ENCODE data around the gene LGALS7. TPM values are rescaled to one million over a fixed set of nuclear protein-coding genes. Genes with fewer than 3 reads are reported as not detected.

Gene LGALS7
- total and polyA plus RNA-seq, 12 donors: not detected

GRCh38 chr19:38744298-38744681, 29.0 kb downstream of the LGALS7 start, which contains the start of gene CAPN12:
Gene CAPN12, minus strand, starts transcription at chr19:38744474. Its CDS starts 309 bp downstream, at chr19:38744165.
- intact Hi-C loops (cut with DNase I): loop anchor here in 1 of 2 donors (10.0 kb wide), 1 partner anchor 181 kb away; no protein-coding TSS in a partner anchor
- Histone ChIP-seq H3K4me3 (no peak within 1 kb of the TSS), H3K27me3 (no peaks in the 10 kb centered on the region), H3K27ac (no peak within 1 kb of the TSS), H3K36me3 (replicated peaks in 1 of 2) (no peaks in the 10 kb centered on the region), H3K9me3 (replicated peaks in 1 of 3) (no peaks in the 10 kb centered on the region), H3K4me1 (replicated peaks in 1 of 2) (no peaks in the 10 kb centered on the region)
- 83 to 95% (median 88%) methylated on average over 9 to 10 of the region's 10 CpGs for WGBS, 4 donors
- DNase-seq: no peak
- no peak for TF ChIP-seq CTCF (IDR thresholded peaks at IDR 0.05)
- no peak for TF ChIP-seq POLR2A (IDR thresholded peaks at IDR 0.05)

GRCh38 chr19:38743394-38744297, 29.7 kb downstream of the LGALS7 start:
- 72 to 76% (median 74%) methylated on average over 17 to 20 of the region's 20 CpGs; no CpG with 5 or more reads in 1 of the 4 donors for WGBS, 4 donors
- no peaks in the 10 kb centered on the region for H3K27me3 ChIP-seq
- H3K36me3 ChIP-seq (replicated peaks in 1 of 2): no peaks in the 10 kb centered on the region
- no peaks in the 10 kb centered on the region for H3K9me3 ChIP-seq (replicated peaks in 1 of 3)
- TF ChIP-seq POLR2A (IDR thresholded peaks at IDR 0.05) (no peak), CTCF (IDR thresholded peaks at IDR 0.05) (no peak)
- H3K27ac ChIP-seq: no peak overlapping the region
- intact Hi-C loops (cut with DNase I): loop anchor here in 1 of 2 donors (10.0 kb wide), 1 partner anchor 181 kb away; no protein-coding TSS in a partner anchor
- no peaks in the 10 kb centered on the region for H3K4me1 ChIP-seq (replicated peaks in 1 of 2)
- H3K4me3 ChIP-seq: no peak overlapping the region
- DNase-seq: no peak

- Histone ChIP-seq H3K4me1 (replicated peaks in 1 of 2) (no peaks in the 10 kb centered on the region), H3K27me3 (no peaks in the 10 kb centered on the region), H3K27ac (no peak overlapping the region), H3K36me3 (replicated peaks in 1 of 2) (no peaks in the 10 kb centered on the region), H3K9me3 (replicated peaks in 1 of 3) (no peaks in the 10 kb centered on the region), H3K4me3 (no peak overlapping the region)
- no peak for DNase-seq
- TF ChIP-seq CTCF (IDR thresholded peaks at IDR 0.05) (no peak), POLR2A (IDR thresholded peaks at IDR 0.05) (no peak)
- intact Hi-C loops (cut with DNase I): loop anchor here in 1 of 2 donors (10.0 kb wide), 1 partner anchor 182 kb away; no protein-coding TSS in a partner anchor
- WGBS, 4 donors: 88 to 92% (median 91%) methylated on average over 4 to 6 of the region's 6 CpGs
Observed at GRCh38 chr19:38742906-38743305, 30.4 kb downstream of the LGALS7 start.

- Histone ChIP-seq H3K27ac (no peak overlapping the region), H3K27me3 (no peaks in the 10 kb centered on the region), H3K9me3 (replicated peaks in 1 of 3) (no peaks in the 10 kb centered on the region), H3K36me3 (replicated peaks in 1 of 2) (no peaks in the 10 kb centered on the region), H3K4me1 (replicated peaks in 1 of 2) (no peaks in the 10 kb centered on the region), H3K4me3 (no peak overlapping the region)
- intact Hi-C loops (cut with DNase I): loop anchor here in 1 of 2 donors (10.0 kb wide), 1 partner anchor 183 kb away; no protein-coding TSS in a partner anchor
- no peak for TF ChIP-seq CTCF (IDR thresholded peaks at IDR 0.05)
- WGBS, 4 donors: 95 to 98% (median 96%) methylated on average over 9 of the region's 9 CpGs
- DNase-seq: no peak
Observed at GRCh38 chr19:38742296-38742695, 31.0 kb downstream of the LGALS7 start.

Data from adrenal gland (tissue), 12 donors.